ENCODE measurements around the gene GPSM3. TPM values are rescaled to one million over a fixed set of nuclear protein-coding genes. Genes with fewer than 3 reads are reported as not detected.

Gene GPSM3
- total RNA-seq, 1 experiment from 2014 or later = 11.8 TPM

DNA sequence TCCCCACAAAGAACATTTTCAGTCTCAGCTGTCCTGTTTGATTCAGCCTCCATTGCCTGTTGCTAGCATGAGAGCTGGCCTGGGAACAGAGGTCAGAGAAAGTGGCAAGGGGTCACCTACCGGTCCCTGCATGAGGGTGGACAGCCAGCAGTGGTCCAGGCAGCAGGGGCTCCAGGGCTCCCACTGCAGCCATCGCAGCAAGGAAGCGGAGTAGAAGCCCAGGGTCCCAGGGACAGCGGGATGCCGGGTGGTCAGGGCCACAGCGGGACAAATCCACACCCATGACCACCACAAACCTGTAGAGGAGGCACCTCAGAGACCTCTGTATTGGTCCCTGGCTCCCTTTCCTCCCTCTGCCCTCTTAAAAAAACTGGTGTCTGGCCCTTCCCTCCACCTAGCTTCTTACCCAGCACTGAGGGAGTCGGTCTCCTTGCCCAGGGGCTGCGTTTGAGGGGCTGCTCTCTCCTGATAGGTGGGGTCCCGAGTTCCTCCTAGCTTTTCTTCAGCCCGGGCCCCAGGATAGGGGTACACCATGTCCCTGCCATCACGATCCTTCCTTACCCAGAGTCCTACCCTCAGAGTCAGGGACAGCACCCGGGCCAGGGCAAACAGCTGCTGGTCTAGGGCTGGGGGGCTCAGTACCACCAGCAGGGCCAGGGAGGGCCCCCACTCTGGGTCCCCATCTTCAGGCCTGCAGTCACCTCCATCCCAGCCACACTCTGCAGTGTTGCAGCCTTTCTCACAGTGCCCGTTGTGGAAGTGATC lies 8.4 kb upstream of the GPSM3 start:
- Histone ChIP-seq H3K27me3 (ENCODE audit: insufficient read depth, low read length) (no peaks in the 10 kb centered on the region), H4K91ac (ENCODE audit: insufficient read length, low read depth, low read length) (no peak overlapping the region), H2BK20ac (ENCODE audit: low read depth, low read length, poor library complexity, severe bottlenecking) (no peak overlapping the region), H3T11ph (ENCODE audit: low read length) (no peak overlapping the region), H3K9me3 (ENCODE audit: control insufficient read depth, low read depth, low read length) (no peaks in the 10 kb centered on the region), H3K9ac (ENCODE audit: extremely low read depth, insufficient read length, low read length) (no peak overlapping the region), H4K8ac (replicated peaks; ENCODE audit: insufficient read length, low read depth, low read length) (no peak overlapping the region), H3K23me2 (ENCODE audit: insufficient read length, low read depth, low read length, poor library complexity, severe bottlenecking) (peaks cover 4% of the 10 kb centered on the region), H4K5ac (ENCODE audit: insufficient read length, low read depth, low read length) (no peak overlapping the region), H3K56ac (ENCODE audit: insufficient read length, low read depth, low read length) (no peak overlapping the region), H3K4me1 (ENCODE audit: insufficient read depth, low read length) (no peaks in the 10 kb centered on the region; the same call in 1 of the 2 replicates), H2AFZ (ENCODE audit: low read length) (no peak overlapping the region), H3K79me1 (ENCODE audit: insufficient read depth, low read depth, low read length, poor library complexity, severe bottlenecking) (no peaks in the 10 kb centered on the region), H3K23ac (ENCODE audit: insufficient read length, low read depth, low read length) (no peak overlapping the region), H4K20me1 (ENCODE audit: control insufficient read depth, insufficient read depth, insufficient read length) (no peaks in the 10 kb centered on the region), H3K27ac (ENCODE audit: insufficient read length, low read depth, low read length) (no peak overlapping the region), H2BK15ac (ENCODE audit: low read depth, low read length) (no peak overlapping the region), H3K79me2 (ENCODE audit: insufficient read depth, low read length) (no peaks in the 10 kb centered on the region), H3K14ac (ENCODE audit: insufficient read depth, low read length) (no peak overlapping the region), H2BK120ac (ENCODE audit: low read depth, low read length, poor library complexity, severe bottlenecking) (no peak overlapping the region), H2BK5ac (ENCODE audit: insufficient read length, low read length) (no peak overlapping the region), H3K4ac (ENCODE audit: low read depth, low read length) (no peak overlapping the region), H2BK12ac (ENCODE audit: insufficient read length, low read depth, low read length) (no peak overlapping the region), H2AK5ac (ENCODE audit: insufficient read length, low read length) (no peak overlapping the region), H3K18ac (ENCODE audit: insufficient read length, low read depth, low read length) (no peak overlapping the region), H3K4me2 (ENCODE audit: insufficient read depth, insufficient read length, low read length) (no peak overlapping the region)
- TF ChIP-seq, protein P1, sequence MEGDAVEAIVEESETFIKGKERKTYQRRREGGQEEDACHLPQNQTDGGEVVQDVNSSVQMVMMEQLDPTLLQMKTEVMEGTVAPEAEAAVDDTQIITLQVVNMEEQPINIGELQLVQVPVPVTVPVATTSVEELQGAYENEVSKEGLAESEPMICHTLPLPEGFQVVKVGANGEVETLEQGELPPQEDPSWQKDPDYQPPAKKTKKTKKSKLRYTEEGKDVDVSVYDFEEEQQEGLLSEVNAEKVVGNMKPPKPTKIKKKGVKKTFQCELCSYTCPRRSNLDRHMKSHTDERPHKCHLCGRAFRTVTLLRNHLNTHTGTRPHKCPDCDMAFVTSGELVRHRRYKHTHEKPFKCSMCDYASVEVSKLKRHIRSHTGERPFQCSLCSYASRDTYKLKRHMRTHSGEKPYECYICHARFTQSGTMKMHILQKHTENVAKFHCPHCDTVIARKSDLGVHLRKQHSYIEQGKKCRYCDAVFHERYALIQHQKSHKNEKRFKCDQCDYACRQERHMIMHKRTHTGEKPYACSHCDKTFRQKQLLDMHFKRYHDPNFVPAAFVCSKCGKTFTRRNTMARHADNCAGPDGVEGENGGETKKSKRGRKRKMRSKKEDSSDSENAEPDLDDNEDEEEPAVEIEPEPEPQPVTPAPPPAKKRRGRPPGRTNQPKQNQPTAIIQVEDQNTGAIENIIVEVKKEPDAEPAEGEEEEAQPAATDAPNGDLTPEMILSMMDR (conservative IDR thresholded peaks at IDR 0.05) = no peak
- no peak for DNase-seq
- Mint-ChIP-seq H3K36me3 (ENCODE audit: insufficient read depth in 1 of 3, low read depth in 3 of 3) (no peaks in the 10 kb centered on the region), H3K9me3 (no peaks in the 10 kb centered on the region), H3K4me1 (peaks cover 6 to 11% of the 10 kb centered on the region in 2 experiments), H3K4me3 (no peak overlapping the region), H3K27ac (no peak overlapping the region), H3K27me3 (ENCODE audit: low read depth) (peaks cover 3% of the 10 kb centered on the region)
- no CpG with 5 or more reads among the region's 13 CpGs for WGBS (ENCODE audit: extremely low coverage, insufficient read length, low lambda C conversion rate)

Data from H9 (cell line).